NCI-H345 treated with DMSO at 0.1 percent for 48 hours (cell line): Measurements from ENCODE around the gene IL1RAPL1.

Experiments
- DNase-seq: peaks from one replicate; lab custom pipeline; 2025; ENCODE audit not compliant: unreplicated experiment; lab: John Stamatoyannopoulos, UW

IL1RAPL1 gene

DNA sequence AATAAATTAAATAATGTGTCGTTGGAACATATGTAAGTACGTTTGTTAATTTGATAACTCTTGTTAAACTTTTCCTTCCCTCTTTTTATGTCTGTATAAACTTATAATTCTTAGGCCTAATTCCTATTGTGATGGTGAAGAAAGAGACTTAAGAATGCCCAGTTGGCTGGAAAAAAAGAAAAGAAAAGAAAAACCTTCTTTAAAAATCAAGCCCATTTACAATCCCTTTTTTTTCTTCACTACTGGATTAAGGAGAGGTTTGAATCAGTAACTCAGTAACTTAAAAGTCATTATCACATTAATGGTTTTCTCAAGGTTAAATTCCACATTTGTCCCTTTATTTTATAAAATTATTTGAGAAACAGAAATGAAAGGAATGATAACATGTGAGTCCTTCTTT lies 1374.8 kb downstream of the IL1RAPL1 start:
- DNase-seq, result no peak

DNA sequence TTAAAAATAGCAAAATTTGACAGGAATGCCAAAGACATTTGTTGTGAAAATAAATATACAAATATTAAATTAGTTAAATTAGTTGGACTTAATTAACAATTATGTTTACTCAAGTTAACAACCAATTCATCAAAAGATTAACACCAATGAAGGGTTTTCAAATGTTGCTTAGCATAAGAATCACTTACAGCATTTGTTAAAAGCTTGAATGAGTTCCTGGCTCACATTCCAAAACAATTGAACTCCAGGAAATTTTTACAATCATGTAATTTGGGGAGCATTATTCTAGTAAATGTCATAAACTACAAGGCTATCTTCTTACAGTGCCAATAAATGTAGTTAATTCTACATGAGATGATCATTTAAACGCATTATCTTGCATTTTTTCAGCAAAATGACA lies 1378.4 kb downstream of the IL1RAPL1 start:
- DNase-seq, result no peak

DNA sequence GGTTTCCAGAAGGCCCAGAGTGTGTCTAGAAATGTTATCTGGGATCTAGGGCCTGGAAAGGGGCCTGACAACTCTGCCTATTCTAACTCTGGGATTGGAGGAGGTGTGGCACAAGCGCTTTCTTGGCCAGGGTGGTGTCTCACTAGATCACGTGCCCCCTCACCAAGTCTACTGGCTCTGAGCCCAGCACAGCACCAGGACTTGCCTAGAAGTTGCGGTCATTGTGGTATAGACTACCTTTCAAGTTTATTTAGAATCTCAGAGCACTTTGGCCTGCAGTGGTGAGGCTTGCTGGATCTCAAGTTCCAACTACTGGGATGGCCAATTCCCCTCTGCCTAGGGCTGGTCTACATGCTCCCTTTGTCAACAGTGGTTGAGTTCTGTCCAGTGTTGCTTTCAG lies 1404.8 kb downstream of the IL1RAPL1 start:
- no peak for DNase-seq

DNA sequence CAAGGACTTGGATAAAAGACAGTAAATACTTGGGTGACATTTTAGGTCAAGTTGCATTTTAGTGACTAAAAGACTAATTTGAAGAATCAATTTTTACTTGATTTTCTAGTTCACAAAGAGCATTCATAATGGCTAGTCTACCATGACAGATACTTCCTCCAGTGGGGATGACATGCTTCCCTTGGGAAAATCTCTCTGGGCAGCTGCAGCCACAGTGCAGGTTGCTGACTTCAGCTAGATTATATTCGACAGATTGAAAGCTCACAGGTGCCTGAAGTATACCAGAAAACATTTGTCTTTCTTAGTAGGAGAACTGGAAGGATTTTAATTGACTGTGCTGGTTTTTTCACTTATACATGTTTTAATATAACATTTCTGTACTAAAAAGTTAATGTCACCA lies 1418.6 kb downstream of the IL1RAPL1 start:
- DNase-seq, result no peak
